AML-193 (cell line): ENCODE measurements around the gene ARL2BP.

ENCODE experiments used
- DNase-seq, 2 experiments: peaks; one replicate each; lab custom pipeline; 2025; lab: John Stamatoyannopoulos, UW

The ARL2BP gene

GRCh38 chr16:57235128-57236021 is 9.7 kb upstream of the ARL2BP start:
- DNase-seq: no peak

DNA sequence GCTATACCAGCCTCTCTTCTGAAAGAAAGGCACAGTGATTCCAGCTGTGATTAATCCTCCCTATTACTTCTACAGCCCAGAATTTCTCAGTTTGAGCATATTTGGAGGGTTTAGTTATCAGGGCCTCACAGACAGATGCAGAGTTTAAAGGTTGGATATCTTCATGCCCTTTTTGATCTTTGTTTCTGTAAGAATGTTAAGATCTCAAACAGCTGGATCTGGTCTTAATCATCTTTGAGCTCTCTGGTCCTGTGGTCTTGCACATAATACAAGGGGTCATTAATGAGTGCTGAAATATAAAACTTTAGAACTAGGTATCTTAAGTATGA is 9.1 kb upstream of the ARL2BP start:
- DNase-seq: no peak

- DNase-seq: no peak
These were observed 6.4 kb upstream of the ARL2BP start for GRCh38 chr16:57238682-57239081.

GRCh38 chr16:57239107-57239506 is 6.0 kb upstream of the ARL2BP start:
- no peak for DNase-seq

DNA sequence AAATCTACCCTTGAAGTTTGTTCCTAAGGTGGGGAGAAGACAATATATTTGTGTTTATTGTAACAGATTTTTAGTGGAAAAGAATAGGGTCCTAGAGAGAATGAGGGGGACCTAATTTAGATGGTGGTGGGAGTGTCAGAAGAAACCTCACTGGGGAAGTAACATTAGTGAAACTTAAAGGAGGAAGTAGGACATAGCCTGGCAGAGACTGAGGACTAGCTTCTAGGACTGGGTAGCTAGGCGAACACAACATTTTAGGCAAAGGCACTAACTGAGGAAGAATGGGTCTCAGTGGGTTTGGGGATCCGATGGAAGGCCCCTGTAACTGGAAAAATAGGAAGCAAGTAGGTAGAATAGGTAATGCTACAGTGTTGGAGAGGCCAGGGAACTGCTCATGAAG is 4.2 kb upstream of the ARL2BP start:
- DNase-seq: peak; percentile 35 to 42

DNA sequence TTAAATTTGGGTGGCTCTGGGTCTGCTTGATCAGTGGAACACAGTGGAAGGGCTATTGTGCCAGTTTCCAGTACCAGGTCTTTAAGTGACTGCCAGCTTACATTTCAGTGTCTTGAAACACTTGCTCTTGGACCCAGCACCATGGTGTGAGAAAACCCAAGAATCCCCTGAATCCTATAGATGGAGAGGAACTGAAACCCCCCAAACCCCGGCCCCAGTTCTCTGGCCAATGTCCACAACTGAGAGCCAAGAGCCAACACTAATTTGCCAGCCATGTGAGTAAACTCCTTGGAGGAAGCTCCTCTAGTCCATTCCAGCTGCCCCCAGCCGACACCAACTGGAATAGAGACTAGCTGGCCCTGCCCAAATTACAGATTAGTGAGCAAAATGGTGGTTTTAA is 2.4 kb upstream of the ARL2BP start:
- no peak for DNase-seq

- DNase-seq: no peak
These were observed 644 bp upstream of the ARL2BP start for GRCh38 chr16:57244463-57244766.

DNA sequence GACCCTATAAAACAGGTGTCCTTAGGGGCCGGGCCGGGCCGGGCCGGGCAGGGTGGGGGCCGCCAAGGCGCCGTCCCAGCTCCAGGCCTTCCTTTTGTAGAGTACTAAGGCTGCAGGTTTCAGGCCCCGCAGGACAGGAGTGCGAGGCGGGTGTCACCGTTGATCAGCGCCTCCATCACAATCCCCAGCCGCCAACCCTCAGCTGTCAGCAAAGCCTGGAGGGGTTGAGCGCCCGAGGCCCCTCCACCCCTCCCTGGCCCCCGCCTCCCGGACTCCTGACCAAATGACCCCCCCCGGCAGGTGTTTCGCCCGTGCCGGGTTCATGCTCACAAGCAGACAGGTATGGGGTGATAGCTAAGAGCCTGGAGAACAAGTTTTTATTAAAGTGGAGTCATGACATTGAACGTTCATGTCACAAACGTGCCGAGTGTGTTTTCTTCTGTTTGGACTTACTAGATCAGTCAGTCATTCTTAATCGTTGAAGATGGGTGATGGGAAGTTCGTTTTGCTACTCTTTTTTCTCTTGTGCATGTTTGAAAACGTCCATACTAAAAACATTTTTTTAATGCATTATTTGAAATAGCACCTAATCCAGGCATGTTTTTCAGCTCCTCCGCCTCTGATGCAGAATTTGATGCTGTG is 534 bp downstream of the ARL2BP start:
- DNase-seq: no peak

DNA sequence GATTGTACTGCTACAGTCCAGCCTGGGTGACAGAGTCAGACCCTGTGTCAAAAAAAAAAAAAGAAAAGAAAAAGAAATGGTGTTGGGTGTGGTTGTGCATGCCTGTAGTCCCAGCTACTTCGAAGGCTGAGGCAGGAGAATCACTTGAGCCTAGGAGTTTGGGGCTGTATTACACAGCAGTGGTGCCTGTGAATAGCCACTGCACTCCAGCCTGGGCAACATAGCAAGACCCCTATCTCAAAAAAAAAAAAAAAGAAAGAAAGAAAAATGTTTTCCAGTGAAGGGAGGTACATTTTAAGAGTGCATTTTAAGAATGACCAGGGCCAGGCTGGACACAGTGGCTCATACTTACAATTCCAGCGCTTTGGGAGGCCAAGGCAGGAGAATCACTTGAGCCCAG is 6.3 kb downstream of the ARL2BP start:
- DNase-seq: no peak

- DNase-seq: no peak
These were observed 7.2 kb downstream of the ARL2BP start for GRCh38 chr16:57252148-57252721.

GRCh38 chr16:57253466-57253865 is 8.4 kb downstream of the ARL2BP start:
- DNase-seq: no peak

DNA sequence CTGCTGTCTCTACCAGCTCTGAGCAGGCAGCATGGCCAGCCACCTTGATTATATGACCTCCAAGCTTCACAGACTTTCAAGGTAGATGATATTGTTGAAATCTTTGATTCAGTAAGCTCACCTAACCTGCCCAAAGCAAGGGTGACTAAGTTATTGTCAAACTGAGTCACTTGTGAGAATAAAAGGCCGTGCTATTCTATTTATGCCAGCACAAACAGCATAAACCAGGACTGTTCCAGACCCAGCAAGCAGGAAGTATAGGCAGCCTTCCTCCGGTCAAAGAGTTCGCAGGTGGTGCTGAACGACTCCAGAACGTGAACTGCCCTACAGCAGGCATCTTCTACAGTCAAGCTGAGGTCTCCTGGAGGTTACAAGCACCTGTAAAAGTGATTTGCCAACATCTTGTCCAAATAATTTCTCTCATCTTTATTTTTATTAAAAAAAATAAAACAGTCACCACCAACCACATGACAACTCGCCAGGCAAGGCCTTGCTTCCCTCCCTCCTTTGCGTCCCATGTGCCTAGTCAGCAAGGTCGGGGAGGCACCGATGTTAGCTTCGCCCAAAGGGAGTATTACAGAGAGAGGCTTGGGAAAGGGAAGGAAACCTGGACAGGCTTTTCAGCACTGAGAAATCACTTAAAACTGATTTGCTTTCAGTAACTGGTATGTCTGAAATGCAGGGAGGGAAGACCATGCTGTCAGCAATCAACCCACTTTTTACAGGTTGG is 10.8 kb downstream of the ARL2BP start:
- DNase-seq: no peak

DNA sequence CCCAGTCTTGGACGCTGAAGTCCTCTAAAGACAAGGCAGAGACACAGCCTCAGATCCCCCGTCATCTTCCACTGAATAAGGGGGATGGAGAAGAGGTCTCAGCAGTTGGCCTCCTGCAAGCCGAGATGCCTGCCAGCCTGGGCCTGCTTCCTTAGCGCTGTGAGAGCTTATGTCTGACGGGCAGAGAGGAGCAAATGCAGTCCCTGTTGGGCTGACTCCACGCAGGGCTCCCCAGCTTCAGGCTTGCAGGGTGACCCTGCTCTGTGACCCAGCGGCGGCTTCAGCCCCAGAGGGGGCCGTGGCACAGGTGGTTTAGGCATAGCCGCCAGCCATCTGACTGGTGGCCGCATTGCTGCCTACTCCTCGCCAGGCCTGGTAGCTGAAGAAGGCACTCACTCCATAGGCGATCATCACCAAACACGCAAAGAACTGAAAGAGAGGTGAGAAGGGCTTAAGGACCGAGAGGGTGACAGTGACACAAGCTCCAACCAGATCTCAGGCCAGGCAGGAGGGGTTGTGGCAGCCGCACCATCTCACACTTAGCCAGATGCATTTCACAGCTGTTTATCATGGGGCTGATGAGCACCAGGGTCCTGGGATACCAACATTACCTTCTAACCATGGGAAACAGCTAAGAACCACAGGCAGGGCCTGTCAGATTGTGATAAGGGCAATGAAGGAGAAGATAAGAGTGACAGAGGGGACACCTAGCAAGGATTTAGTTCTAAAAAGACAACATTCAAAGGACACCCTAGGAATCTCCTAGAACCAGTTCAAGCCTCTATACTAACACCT is 11.7 kb downstream of the ARL2BP start:
- no peak for DNase-seq

DNA sequence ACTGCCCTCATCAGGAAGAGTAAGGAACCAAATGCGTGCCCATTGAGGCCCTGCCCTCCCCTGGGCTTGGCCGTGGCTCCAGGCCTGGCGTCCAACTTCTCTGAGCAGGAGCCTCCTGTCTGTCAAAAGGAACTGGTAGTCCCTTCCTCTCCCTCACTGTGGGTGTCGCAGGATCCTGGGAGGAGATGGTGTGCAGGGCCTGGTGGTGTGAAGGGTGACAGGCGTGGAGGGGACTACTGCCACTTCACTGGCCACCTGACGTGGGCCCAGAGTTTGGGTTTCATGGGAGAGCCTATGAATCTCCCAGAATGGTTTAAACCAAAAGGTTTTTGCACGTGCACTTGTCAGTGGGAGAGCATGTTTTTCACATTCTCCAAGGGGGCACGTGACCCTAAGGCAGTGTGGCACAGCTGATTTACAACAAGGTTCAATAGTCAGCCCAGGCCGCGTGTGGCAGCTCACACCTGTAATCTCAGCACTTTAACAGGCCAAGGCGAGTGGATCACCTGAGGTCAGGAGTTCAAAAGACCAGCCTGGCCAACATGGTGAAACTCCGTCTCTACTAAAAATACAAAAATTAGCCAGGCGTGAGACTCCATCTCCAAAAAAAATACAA is 12.5 kb downstream of the ARL2BP start:
- no peak for DNase-seq

DNA sequence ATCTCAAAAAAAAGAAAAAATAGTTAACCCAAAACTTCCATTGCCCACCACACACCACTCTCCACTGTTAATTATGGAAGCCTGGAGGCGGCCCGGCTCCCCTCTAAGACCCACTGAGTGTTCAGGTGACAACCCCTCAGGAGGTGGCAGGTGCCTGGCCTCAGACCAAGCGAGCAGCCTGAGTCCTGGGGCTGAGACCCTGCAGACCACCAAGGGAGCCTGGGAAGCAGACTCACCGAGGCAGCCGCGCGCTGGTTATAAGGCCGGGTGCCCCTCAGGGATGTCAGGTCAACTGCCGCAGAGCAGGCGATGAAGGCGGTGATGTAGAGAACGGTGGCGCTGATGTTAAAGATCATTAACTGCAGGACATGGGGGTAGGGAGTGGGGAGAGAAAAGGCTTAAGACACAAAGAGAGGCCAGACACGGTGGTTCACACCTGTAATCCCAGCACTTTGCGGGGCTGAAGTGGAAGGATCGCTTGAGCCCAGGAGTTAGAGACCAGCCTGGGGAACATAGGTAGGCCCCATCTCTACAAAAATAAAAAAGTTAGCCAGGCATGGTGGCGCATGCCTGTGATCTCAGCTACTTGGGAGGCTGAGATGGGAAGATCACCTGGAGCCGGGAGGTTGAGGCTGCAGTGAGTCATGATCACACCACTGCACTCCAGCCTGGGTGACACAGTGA is 13.3 kb downstream of the ARL2BP start:
- DNase-seq: no peak

- DNase-seq: no peak
These were observed 13.9 kb downstream of the ARL2BP start for GRCh38 chr16:57258910-57259475.

DNA sequence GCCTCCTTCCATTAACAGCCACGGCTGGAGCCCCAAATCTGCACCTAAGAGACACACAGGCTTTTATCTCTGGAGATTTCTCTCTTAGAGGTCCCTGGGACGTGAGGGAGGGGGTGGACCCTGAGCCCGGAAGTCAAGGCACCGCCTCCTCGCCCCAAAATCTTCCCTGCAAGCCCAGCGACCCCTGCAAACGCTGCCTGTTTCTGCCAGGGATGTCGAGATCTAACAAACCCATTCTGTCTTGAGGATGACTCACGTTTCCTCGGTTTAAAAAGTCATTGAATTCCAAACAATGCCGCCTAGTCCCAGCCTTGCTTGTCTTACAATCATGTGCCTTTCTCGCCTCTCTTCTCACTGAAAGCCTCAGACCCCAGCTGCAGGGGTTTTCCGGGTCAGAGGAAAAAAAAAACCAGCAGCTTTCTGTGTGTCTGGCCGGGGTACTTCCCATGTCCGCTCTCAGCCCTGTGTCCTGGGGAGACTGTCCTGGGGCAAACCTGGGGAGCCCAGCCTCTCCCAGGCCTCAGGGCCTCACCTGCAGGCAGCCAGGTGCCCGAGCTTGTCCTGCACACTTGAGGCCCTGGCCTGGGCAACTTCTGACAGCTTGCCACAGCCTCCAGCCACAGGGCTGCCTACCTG is 15.4 kb downstream of the ARL2BP start:
- no peak for DNase-seq

- DNase-seq: no peak
These were observed 16.7 kb downstream of the ARL2BP start for GRCh38 chr16:57261806-57262205.

DNA sequence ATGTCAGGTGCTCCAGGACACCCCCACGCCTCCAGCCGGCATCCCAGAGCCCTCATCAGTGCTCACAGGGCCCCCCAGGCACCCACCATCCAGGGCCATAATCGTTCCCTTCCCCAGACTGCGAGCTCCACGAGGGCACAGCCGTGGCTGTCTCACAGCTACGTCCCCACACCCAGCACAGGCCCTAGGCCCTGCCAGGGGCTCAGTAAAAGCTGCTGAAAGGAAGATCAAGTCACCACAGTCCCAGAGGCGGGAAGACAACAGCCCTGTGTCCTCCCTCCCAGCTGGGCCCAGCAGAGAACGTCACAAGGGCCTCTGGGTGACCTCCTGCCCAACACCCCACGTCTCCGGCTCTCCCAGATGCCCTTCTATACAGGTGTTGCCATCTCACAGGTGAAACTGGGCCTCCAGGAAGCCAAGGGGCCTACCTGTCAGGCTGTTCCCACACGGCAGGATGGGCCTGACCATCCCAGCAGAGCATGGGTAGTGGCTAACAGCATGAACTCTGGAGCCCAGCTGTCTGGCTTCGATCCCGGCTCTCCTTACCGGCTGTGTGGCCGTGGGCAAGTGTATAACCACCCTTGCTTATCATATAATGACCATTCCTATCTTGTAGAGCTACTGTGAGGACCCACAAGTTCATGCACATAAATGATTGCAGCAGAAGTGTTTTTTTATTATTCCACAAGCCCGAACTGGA is 17.9 kb downstream of the ARL2BP start:
- DNase-seq: no peak
